ENCODE measurements around the gene LDAH. TPM values are rescaled to one million over a fixed set of nuclear protein-coding genes. Genes with fewer than 3 reads are reported as not detected.

Gene LDAH
- polyA plus RNA-seq, 2 of the 4 experiments (the other 2 are of a cell fraction) = 29.6 to 42.4 TPM

DNA sequence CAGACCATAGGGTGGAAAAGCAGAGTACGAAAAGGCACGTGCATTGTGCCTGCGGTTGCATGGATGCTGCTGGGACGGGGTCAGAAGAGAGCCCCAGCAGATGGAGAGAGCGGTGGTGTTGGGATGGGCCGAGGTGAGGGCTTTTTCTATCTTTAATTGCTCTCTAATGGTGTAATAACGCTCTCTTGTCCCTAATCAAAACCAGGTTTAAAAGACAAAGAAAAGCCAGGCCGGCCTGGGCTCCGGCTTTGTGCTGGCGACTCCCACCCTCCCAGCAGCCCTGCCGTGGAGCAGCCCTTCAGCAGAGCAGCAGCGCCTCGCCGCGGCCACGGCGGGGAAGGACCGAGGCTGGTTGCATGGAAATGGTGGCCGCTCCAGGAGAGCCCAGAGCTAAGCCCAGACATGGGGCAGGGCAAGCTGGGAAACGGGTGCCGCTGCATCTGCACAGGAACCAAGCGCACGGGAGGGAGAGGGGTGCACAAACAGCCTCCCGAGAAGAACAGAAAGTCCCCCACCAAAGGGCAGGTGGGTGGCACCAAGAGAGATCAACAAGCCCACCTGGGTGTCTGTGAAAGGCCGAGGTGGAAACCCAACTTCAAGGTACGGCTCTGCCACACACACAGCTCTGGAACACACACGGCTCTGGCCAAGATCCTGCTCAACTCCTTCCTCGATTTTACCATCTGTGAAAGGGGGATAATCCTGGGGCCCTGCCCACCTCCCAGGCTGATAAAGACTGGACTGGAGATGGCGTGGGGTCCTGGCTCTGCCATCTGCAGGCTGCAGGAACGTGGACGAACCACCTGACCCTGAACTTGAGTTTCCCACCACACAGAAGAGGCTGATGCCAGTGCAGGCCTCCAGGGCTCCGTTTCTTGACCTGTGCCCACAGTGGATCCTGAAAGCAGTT lies 187.0 kb downstream of the LDAH start (continued):
- TF ChIP-seq, protein P1, sequence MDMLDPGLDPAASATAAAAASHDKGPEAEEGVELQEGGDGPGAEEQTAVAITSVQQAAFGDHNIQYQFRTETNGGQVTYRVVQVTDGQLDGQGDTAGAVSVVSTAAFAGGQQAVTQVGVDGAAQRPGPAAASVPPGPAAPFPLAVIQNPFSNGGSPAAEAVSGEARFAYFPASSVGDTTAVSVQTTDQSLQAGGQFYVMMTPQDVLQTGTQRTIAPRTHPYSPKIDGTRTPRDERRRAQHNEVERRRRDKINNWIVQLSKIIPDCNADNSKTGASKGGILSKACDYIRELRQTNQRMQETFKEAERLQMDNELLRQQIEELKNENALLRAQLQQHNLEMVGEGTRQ (IDR thresholded peaks at IDR 0.05) = no peak
- TF ChIP-seq ZSCAN20 (CRISPR knock-in tag; IDR thresholded peaks at IDR 0.05) (no peak), POLR2AphosphoS2 (conservative IDR thresholded peaks at IDR 0.05; ENCODE audit: low read length) (no peak), HEYL (CRISPR knock-in tag; IDR thresholded peaks at IDR 0.05) (no peak), ZC3H11A (IDR thresholded peaks at IDR 0.05) (no peak), ZFP36 (IDR thresholded peaks at IDR 0.05; ENCODE audit: borderline replicate concordance, partially characterized antibody) (no peak), EP300 (IDR thresholded peaks at IDR 0.05) (no peak), HOXB13 (CRISPR knock-in tag; IDR thresholded peaks at IDR 0.05; ENCODE audit: low read depth) (no peak), CHD2 (IDR thresholded peaks at IDR 0.05; ENCODE audit: low read length, partially characterized antibody) (no peak), EHF (CRISPR knock-in tag; IDR thresholded peaks at IDR 0.05) (no peak), ESRRA (IDR thresholded peaks at IDR 0.05; ENCODE audit: borderline replicate concordance, low read length) (no peak), HOXB5 (CRISPR knock-in tag; IDR thresholded peaks at IDR 0.05) (no peak), JUNB (IDR thresholded peaks at IDR 0.05) (no peak), GATA3 (IDR thresholded peaks at IDR 0.05; ENCODE audit: borderline replicate concordance) (no peak), NR3C1 (IDR thresholded peaks at IDR 0.05) (no peak), TP53 (CRISPR knock-in tag; IDR thresholded peaks at IDR 0.05) (no peak), TFCP2L1 (CRISPR knock-in tag; IDR thresholded peaks at IDR 0.05) (0 out of 2 replicates have a peak, but pooled peaks have one; percentile 23), PHF8 (IDR thresholded peaks at IDR 0.05; ENCODE audit: borderline replicate concordance, low read depth) (no peak), NFE2L2 (conservative IDR thresholded peaks at IDR 0.05; ENCODE audit: low read length) (no peak), MAFK (IDR thresholded peaks at IDR 0.05; ENCODE audit: partially characterized antibody) (no peak), CBX2 (IDR thresholded peaks at IDR 0.05; ENCODE audit: borderline replicate concordance, low read depth) (no peak), SREBF2 (IDR thresholded peaks at IDR 0.05) (no peak)
- TF ChIP-seq, protein P2, sequence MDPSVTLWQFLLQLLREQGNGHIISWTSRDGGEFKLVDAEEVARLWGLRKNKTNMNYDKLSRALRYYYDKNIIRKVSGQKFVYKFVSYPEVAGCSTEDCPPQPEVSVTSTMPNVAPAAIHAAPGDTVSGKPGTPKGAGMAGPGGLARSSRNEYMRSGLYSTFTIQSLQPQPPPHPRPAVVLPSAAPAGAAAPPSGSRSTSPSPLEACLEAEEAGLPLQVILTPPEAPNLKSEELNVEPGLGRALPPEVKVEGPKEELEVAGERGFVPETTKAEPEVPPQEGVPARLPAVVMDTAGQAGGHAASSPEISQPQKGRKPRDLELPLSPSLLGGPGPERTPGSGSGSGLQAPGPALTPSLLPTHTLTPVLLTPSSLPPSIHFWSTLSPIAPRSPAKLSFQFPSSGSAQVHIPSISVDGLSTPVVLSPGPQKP (IDR thresholded peaks at IDR 0.05; ENCODE audit: low read depth, low read length) = no peak
- TF ChIP-seq, protein P3, sequence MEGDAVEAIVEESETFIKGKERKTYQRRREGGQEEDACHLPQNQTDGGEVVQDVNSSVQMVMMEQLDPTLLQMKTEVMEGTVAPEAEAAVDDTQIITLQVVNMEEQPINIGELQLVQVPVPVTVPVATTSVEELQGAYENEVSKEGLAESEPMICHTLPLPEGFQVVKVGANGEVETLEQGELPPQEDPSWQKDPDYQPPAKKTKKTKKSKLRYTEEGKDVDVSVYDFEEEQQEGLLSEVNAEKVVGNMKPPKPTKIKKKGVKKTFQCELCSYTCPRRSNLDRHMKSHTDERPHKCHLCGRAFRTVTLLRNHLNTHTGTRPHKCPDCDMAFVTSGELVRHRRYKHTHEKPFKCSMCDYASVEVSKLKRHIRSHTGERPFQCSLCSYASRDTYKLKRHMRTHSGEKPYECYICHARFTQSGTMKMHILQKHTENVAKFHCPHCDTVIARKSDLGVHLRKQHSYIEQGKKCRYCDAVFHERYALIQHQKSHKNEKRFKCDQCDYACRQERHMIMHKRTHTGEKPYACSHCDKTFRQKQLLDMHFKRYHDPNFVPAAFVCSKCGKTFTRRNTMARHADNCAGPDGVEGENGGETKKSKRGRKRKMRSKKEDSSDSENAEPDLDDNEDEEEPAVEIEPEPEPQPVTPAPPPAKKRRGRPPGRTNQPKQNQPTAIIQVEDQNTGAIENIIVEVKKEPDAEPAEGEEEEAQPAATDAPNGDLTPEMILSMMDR (IDR thresholded peaks at IDR 0.05) = peak; percentile 97
- TF ChIP-seq, protein P4, sequence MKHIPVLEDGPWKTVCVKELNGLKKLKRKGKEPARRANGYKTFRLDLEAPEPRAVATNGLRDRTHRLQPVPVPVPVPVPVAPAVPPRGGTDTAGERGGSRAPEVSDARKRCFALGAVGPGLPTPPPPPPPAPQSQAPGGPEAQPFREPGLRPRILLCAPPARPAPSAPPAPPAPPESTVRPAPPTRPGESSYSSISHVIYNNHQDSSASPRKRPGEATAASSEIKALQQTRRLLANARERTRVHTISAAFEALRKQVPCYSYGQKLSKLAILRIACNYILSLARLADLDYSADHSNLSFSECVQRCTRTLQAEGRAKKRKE (CRISPR knock-in tag; IDR thresholded peaks at IDR 0.05; ENCODE audit: low read depth) = no peak
- TF ChIP-seq, protein P5, sequence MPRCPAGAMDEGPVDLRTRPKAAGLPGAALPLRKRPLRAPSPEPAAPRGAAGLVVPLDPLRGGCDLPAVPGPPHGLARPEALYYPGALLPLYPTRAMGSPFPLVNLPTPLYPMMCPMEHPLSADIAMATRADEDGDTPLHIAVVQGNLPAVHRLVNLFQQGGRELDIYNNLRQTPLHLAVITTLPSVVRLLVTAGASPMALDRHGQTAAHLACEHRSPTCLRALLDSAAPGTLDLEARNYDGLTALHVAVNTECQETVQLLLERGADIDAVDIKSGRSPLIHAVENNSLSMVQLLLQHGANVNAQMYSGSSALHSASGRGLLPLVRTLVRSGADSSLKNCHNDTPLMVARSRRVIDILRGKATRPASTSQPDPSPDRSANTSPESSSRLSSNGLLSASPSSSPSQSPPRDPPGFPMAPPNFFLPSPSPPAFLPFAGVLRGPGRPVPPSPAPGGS (IDR thresholded peaks at IDR 0.05) = no peak
- TF ChIP-seq, protein P6, sequence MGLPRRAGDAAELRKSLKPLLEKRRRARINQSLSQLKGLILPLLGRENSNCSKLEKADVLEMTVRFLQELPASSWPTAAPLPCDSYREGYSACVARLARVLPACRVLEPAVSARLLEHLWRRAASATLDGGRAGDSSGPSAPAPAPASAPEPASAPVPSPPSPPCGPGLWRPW (IDR thresholded peaks at IDR 0.05) = no peak
- TF ChIP-seq, protein P7, sequence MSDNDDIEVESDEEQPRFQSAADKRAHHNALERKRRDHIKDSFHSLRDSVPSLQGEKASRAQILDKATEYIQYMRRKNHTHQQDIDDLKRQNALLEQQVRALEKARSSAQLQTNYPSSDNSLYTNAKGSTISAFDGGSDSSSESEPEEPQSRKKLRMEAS (IDR thresholded peaks at IDR 0.05) = peak; percentile 42

Measured in A549 (cell line).